Measurements from ENCODE around the gene TSSK3. TPM values are rescaled to one million over a fixed set of nuclear protein-coding genes. Genes with fewer than 3 reads are reported as not detected.

Gene TSSK3
- total RNA-seq, 1 donor from 2014 or later, result not detected

- no peaks in the 10 kb centered on the region for H3K27me3 ChIP-seq
These were observed 43.5 kb downstream of the TSSK3 start for GRCh38 chr1:32405672-32406467.

GRCh38 chr1:32406629-32407111, 44.3 kb downstream of the TSSK3 start:
- no peaks in the 10 kb centered on the region for H3K27me3 ChIP-seq
- TF ChIP-seq POLR2AphosphoS5 (IDR thresholded peaks at IDR 0.05; ENCODE audit: insufficient read depth in 1 of 2, low read depth in 1 of 2), result no peak
- TF ChIP-seq CTCF (IDR thresholded peaks at IDR 0.05), result no peak
- TF ChIP-seq POLR2A (IDR thresholded peaks at IDR 0.05), result no peak
- no peaks in the 10 kb centered on the region for H3K9me3 ChIP-seq
- intact Hi-C loops (cut with DNase I), result no loop called here
- no peak overlapping the region for H3K4me3 ChIP-seq
- no peak overlapping the region for H3K27ac ChIP-seq
- no peaks in the 10 kb centered on the region for H3K4me1 ChIP-seq
- DNase-seq (ENCODE audit: extremely low spot score in 2 of 2), result no peak
- H3K36me3 ChIP-seq, result no peaks in the 10 kb centered on the region

More at GRCh38 chr1:32405672-32406467, 43.5 kb downstream of the TSSK3 start:
- H3K4me3 ChIP-seq, result no peak overlapping the region
- H3K36me3 ChIP-seq, result no peaks in the 10 kb centered on the region
- intact Hi-C loops (cut with DNase I), result no loop called here
- no peak for TF ChIP-seq POLR2AphosphoS5 (IDR thresholded peaks at IDR 0.05; ENCODE audit: insufficient read depth in 1 of 2, low read depth in 1 of 2)
- no peak for TF ChIP-seq CTCF (IDR thresholded peaks at IDR 0.05)
- TF ChIP-seq POLR2A (IDR thresholded peaks at IDR 0.05), result no peak
- H3K9me3 ChIP-seq, result no peaks in the 10 kb centered on the region
- no peak overlapping the region for H3K27ac ChIP-seq
- H3K4me1 ChIP-seq, result no peaks in the 10 kb centered on the region
- no peak for DNase-seq (ENCODE audit: extremely low spot score in 2 of 2)

- intact Hi-C loops (cut with DNase I), result no loop called here
- Histone ChIP-seq H3K4me3 (no peak overlapping the region), H3K27me3 (no peaks in the 10 kb centered on the region), H3K4me1 (no peaks in the 10 kb centered on the region), H3K9me3 (peaks cover 5% of the 10 kb centered on the region), H3K27ac (no peak overlapping the region), H3K36me3 (no peaks in the 10 kb centered on the region)
- no peak for DNase-seq (ENCODE audit: extremely low spot score in 2 of 2)
- TF ChIP-seq POLR2AphosphoS5 (IDR thresholded peaks at IDR 0.05; ENCODE audit: insufficient read depth in 1 of 2, low read depth in 1 of 2), result no peak
- no peak for TF ChIP-seq CTCF (IDR thresholded peaks at IDR 0.05)
- TF ChIP-seq POLR2A (IDR thresholded peaks at IDR 0.05), result no peak
These were observed 48.9 kb downstream of the TSSK3 start for GRCh38 chr1:32411261-32411660.

- Histone ChIP-seq H3K9me3 (peaks cover 5% of the 10 kb centered on the region), H3K27me3 (no peaks in the 10 kb centered on the region), H3K4me1 (no peaks in the 10 kb centered on the region), H3K27ac (no peak overlapping the region), H3K4me3 (no peak overlapping the region), H3K36me3 (no peaks in the 10 kb centered on the region)
- intact Hi-C loops (cut with DNase I), result no loop called here
- no peak for DNase-seq (ENCODE audit: extremely low spot score in 2 of 2)
- TF ChIP-seq CTCF (IDR thresholded peaks at IDR 0.05) (peak; percentile 54 to 73 (median 68)), POLR2AphosphoS5 (IDR thresholded peaks at IDR 0.05; ENCODE audit: insufficient read depth in 1 of 2, low read depth in 1 of 2) (no peak)
These were observed 51.3 kb downstream of the TSSK3 start for GRCh38 chr1:32413507-32414185.

Other genes starting within 250 kb of the TSSK3 start
- gene TXLNA, start 182.9 kb upstream of the TSSK3 start, total RNA-seq, result 45.7 TPM
- gene CCDC28B, start 161.9 kb upstream of the TSSK3 start, total RNA-seq, result 2.9 TPM
- gene IQCC, start 156.9 kb upstream of the TSSK3 start, total RNA-seq, result not detected
- not detected for gene DCDC2B, start 153.4 kb upstream of the TSSK3 start, total RNA-seq
- gene TMEM234, start 140.2 kb upstream of the TSSK3 start, total RNA-seq, result 8.3 TPM
- 164 TPM for gene EIF3I, start 140.1 kb upstream of the TSSK3 start, total RNA-seq
- 3.7 TPM for gene FAM167B, start 115.3 kb upstream of the TSSK3 start, total RNA-seq
- 6.4 TPM for gene LCK, start 111.3 kb upstream of the TSSK3 start, total RNA-seq
- gene HDAC1, start 70.5 kb upstream of the TSSK3 start, total RNA-seq, result 65.6 TPM
- gene MARCKSL1, start 26.3 kb upstream of the TSSK3 start, total RNA-seq, result 36.8 TPM
- gene FAM229A, start 54 bp upstream of the TSSK3 start, total RNA-seq, result 10.1 TPM
- gene BSDC1, start 31.9 kb downstream of the TSSK3 start, total RNA-seq, result 54.3 TPM
- not detected for gene ZBTB8B, start 102.5 kb downstream of the TSSK3 start, total RNA-seq
- gene ZBTB8A, start 176.9 kb downstream of the TSSK3 start, total RNA-seq, result 10.1 TPM

All from vagina (tissue), 2 donors.